ENCODE results near the gene ARHGAP45.

ARHGAP45 gene

DNA sequence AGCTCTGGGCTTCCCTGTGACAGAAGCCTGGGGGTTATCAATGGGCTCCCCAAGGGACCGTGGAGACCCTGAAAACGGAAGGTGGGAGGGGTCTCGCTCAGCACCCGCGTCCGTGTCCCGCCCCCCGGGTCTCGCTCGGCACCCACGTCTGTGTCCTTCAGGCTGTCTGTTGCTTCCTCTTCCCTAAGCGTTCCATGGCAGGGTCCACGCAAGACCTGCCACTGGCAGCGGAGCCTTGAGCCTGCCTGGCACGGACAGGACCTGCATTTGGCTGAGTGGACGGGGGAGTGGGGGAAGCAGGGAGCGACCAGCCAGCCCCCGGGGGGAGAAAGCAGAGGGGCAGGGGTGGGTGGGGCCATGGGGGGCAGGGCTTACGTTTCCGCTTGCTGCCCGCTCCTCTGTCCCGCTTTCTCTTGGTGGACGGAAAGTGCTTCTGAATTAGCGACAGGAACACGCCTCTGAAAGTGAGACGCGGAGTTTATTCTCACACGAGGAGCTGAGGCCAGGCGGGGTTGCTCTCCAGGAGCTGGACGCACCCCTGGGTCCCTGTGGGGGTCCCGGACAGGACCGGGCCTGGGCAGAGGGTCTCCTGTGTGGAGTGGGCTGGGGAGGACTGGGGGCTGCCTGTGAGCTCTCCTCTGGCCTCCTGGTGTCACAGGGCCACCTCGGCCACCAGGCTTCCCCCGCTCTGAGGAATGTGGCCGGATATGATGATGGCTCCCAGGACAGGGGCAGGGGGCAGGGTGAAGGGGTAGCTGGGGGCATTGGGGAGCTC lies 48.9 kb downstream of the ARHGAP45 start:
- no peak for TF ChIP-seq FOXP2 (optimal IDR thresholded peaks at IDR 0.05; ENCODE audit: borderline replicate concordance, extremely low read depth, extremely low read length, insufficient read depth)
- TF ChIP-seq, protein P1, sequence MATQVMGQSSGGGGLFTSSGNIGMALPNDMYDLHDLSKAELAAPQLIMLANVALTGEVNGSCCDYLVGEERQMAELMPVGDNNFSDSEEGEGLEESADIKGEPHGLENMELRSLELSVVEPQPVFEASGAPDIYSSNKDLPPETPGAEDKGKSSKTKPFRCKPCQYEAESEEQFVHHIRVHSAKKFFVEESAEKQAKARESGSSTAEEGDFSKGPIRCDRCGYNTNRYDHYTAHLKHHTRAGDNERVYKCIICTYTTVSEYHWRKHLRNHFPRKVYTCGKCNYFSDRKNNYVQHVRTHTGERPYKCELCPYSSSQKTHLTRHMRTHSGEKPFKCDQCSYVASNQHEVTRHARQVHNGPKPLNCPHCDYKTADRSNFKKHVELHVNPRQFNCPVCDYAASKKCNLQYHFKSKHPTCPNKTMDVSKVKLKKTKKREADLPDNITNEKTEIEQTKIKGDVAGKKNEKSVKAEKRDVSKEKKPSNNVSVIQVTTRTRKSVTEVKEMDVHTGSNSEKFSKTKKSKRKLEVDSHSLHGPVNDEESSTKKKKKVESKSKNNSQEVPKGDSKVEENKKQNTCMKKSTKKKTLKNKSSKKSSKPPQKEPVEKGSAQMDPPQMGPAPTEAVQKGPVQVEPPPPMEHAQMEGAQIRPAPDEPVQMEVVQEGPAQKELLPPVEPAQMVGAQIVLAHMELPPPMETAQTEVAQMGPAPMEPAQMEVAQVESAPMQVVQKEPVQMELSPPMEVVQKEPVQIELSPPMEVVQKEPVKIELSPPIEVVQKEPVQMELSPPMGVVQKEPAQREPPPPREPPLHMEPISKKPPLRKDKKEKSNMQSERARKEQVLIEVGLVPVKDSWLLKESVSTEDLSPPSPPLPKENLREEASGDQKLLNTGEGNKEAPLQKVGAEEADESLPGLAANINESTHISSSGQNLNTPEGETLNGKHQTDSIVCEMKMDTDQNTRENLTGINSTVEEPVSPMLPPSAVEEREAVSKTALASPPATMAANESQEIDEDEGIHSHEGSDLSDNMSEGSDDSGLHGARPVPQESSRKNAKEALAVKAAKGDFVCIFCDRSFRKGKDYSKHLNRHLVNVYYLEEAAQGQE (IDR thresholded peaks at IDR 0.05; ENCODE audit: insufficient read depth in 1 of 2, low read depth in 2 of 2, low read length in 2 of 2): no peak
- no peak for TF ChIP-seq POLR2AphosphoS5 (IDR thresholded peaks at IDR 0.05; ENCODE audit: low read depth, low read length)
- TF ChIP-seq SIN3A (IDR thresholded peaks at IDR 0.05; ENCODE audit: borderline replicate concordance, insufficient read depth, low read length): no peak
- no peak for TF ChIP-seq TAF1 (IDR thresholded peaks at IDR 0.05; ENCODE audit: borderline replicate concordance, insufficient read depth, low read length)

DNA sequence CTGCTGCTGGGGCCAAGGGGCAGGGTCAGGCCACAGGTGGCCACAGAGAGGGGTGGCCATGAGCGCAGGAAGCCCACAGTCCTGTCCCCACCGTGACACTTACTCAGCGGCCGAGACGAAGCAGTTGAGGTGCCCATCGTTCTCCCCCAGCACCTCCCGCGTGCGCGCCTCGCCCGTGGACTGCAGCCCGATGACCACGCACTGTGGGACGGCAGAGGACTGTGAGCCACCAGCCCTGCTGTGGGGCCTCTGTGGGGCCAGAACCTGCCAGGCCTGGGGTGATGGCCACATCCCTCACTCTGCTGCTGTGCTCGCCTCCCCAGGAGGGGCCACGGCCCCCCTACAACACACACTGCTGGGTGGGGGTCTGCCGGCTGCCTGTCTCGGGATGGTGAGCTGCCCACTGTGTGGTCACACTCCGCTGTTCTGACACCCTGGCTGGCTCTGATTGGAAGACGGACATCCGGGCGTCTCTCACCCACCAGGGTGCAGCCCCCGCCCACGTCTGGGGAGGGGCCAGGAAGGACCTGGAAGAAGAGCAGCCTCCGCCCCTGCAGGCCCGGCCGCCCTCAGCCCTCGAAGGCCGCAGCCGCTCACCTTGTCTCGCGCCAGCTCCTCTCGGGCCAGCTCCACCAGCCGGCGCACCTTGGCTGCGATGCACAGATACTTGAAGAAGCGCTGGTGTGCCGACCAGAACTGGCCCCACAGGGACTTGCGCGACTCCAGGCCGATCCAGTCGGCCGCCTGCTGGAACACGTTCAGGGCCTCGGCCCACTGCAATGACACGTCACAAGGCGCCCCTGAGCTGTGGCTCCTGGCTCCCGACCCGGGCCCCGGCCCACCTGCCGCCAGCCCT lies 50.0 kb downstream of the ARHGAP45 start:
- TF ChIP-seq FOXP2 (optimal IDR thresholded peaks at IDR 0.05; ENCODE audit: borderline replicate concordance, extremely low read depth, extremely low read length, insufficient read depth) (no peak), TAF1 (IDR thresholded peaks at IDR 0.05; ENCODE audit: borderline replicate concordance, insufficient read depth, low read length) (no peak), SIN3A (IDR thresholded peaks at IDR 0.05; ENCODE audit: borderline replicate concordance, insufficient read depth, low read length) (no peak), POLR2AphosphoS5 (IDR thresholded peaks at IDR 0.05; ENCODE audit: low read depth, low read length) (no peak)
- TF ChIP-seq, protein P1 (IDR thresholded peaks at IDR 0.05; ENCODE audit: insufficient read depth in 1 of 2, low read depth in 2 of 2, low read length in 2 of 2): no peak

DNA sequence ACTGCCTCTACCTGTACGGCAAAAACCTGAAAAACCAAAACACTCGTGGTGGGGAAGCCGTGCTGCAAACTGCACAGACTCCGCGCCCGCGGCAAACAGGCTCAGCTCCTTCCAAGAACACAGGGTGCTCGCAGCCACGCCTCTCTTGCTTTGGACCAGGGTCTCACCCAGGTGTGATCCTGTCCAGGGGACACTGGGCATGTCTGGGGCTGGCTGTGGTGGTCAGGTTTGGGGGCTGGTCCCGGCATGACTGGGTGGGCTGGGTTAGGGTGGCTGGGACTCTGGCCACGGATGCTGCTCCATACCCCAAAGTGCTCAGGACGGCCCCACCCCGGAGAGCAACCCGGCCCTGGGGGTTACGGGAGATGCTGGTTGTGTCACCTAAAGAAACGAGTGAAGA lies 50.7 kb downstream of the ARHGAP45 start:
- TF ChIP-seq FOXP2 (optimal IDR thresholded peaks at IDR 0.05; ENCODE audit: borderline replicate concordance, extremely low read depth, extremely low read length, insufficient read depth) (no peak), TAF1 (IDR thresholded peaks at IDR 0.05; ENCODE audit: borderline replicate concordance, insufficient read depth, low read length) (no peak), SIN3A (IDR thresholded peaks at IDR 0.05; ENCODE audit: borderline replicate concordance, insufficient read depth, low read length) (no peak), POLR2AphosphoS5 (IDR thresholded peaks at IDR 0.05; ENCODE audit: low read depth, low read length) (no peak)
- TF ChIP-seq, protein P1 (IDR thresholded peaks at IDR 0.05; ENCODE audit: insufficient read depth in 1 of 2, low read depth in 2 of 2, low read length in 2 of 2): no peak

DNA sequence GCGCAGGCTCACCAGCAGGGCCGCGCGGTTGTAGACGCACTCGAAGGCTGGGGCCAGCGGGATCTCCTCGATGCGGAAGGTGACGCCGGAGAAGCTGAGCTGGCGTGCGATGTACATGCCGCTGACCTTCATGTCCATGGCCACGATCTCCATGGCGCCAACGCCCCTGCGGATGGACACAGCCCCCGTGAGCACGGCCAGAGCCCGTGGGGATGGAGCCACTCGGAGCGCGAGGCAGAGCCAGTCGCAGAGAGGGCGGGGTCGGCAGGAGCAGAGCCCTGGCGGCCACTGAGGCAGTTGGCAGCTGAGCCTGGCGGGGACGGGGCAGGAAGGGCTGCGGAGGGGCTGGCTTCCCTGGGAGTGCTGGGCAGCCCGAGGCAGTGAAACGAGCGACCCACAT lies 52.0 kb downstream of the ARHGAP45 start:
- TF ChIP-seq FOXP2 (optimal IDR thresholded peaks at IDR 0.05; ENCODE audit: borderline replicate concordance, extremely low read depth, extremely low read length, insufficient read depth): no peak
- TF ChIP-seq SIN3A (IDR thresholded peaks at IDR 0.05; ENCODE audit: borderline replicate concordance, insufficient read depth, low read length): no peak
- TF ChIP-seq, protein P1 (IDR thresholded peaks at IDR 0.05; ENCODE audit: insufficient read depth in 1 of 2, low read depth in 2 of 2, low read length in 2 of 2): no peak
- TF ChIP-seq POLR2AphosphoS5 (IDR thresholded peaks at IDR 0.05; ENCODE audit: low read depth, low read length): no peak
- TF ChIP-seq TAF1 (IDR thresholded peaks at IDR 0.05; ENCODE audit: borderline replicate concordance, insufficient read depth, low read length): no peak
